K562 (cell line): Measurements from ENCODE around the gene PA2G4. TPM values are rescaled to one million over a fixed set of nuclear protein-coding genes. Genes with fewer than 3 reads are reported as not detected.

Source experiments
- CBX1 ChIP-seq: sonication (generic); IDR thresholded peaks from 2 replicates; pipeline ENCODE4 v1.6.1; 2016; ENCODE audit warnings: antibody characterized with exemption, low read depth, mild to moderate bottlenecking
- HES1 ChIP-seq: fragments of 450-650 bp; IDR thresholded peaks from 2 replicates; pipeline ENCODE4 v1.6.1; 2016; ENCODE audit warnings: low read depth, mild to moderate bottlenecking, moderate library complexity
- HOMEZ ChIP-seq: fragments of 250-450 bp; sonication (Bioruptor Pico); IDR thresholded peaks from 2 replicates; pipeline ENCODE4 v1.4.0; 2020; ENCODE audit warnings: mild to moderate bottlenecking, moderate library complexity
- MED1 ChIP-seq: sonication (generic); formaldehyde crosslinking; IDR thresholded peaks from 2 replicates; pipeline ENCODE4 v1.8.1; 2023; ENCODE audit warnings: missing genetic modification reagents, borderline replicate concordance
- MYC ChIP-seq, 2 experiments: fragments of 250-450 bp in 1 of 2; sonication (Bioruptor Pico) in 1 of 2; IDR thresholded peaks; 2 replicates each; pipeline versions ENCODE4 v1.5.1 to v1.6.1; 2012 to 2021; ENCODE audit warnings: low read depth in 2 of 2, borderline replicate concordance in 1 of 2, improper control_type of control experiment in 1 of 2, low read length in 1 of 2, mild to moderate bottlenecking in 1 of 2, moderate library complexity in 1 of 2
- POLR3A ChIP-seq: IDR thresholded peaks from 2 replicates; pipeline ENCODE4 v1.6.1; 2011; ENCODE audit warnings: borderline replicate concordance, mild to moderate bottlenecking, moderate library complexity; ENCODE audit not compliant: insufficient read length, insufficient read depth; ENCODE audit errors: extremely low read depth
- THRA ChIP-seq: fragments of 450-650 bp; IDR thresholded peaks from 2 replicates; pipeline ENCODE4 v1.6.1; 2017; ENCODE audit warnings: mild to moderate bottlenecking, moderate library complexity
- TOE1 ChIP-seq, 2 experiments: fragments of 450-650 bp in 1 of 2; sonication (generic) in 1 of 2; formaldehyde crosslinking in 1 of 2; IDR thresholded peaks; 2 replicates each; pipeline versions ENCODE4 v1.7.1 to v1.8.0; 2016 to 2022; ENCODE audit warnings: borderline replicate concordance in 2 of 2, mild to moderate bottlenecking in 2 of 2, antibody characterized with exemption in 1 of 2, inconsistent platforms in 1 of 2, low read depth in 1 of 2, missing genetic modification reagents in 1 of 2, moderate library complexity in 1 of 2
- ZNF324 ChIP-seq: fragments of 250-450 bp; sonication (Bioruptor Pico); IDR thresholded peaks from 2 replicates; pipeline ENCODE4 v1.4.0; 2020; ENCODE audit warnings: mild to moderate bottlenecking
- polyA plus RNA-seq, 8 experiments: library from polyadenylated mRNA; depleted of rRNA in 4 of 8; stranded (reverse) in 5 of 8; unstranded in 3 of 8; fragments of >200 nt; fragmentation: Nextera tagmentation in 2 of 8; fragmentation: Illumina TruSeq in 1 of 8; extraction: Ambion mirVana in 2 of 8; extraction: Trizol in 1 of 8; gene quantifications; 2 replicates each; pipeline versions ENCODE4 v1.2.1 to v1.2.3, GENCODE V29; 2011 to 2014; ENCODE audit warnings: inconsistent platforms in 1 of 8, missing spikeins in 1 of 8
- total RNA-seq, 7 experiments: library from RNA; depleted of rRNA in 6 of 7; stranded (reverse); fragments of >200 nt in 6 of 7; fragmentation: Illumina TruSeq in 2 of 7; extraction: Trizol in 2 of 7; gene quantifications; 2 replicates each; pipeline versions ENCODE4 v1.2.1 to v1.2.3, GENCODE V29; 2011 to 2021; ENCODE audit warnings: low replicate concordance in 1 of 7
- TF ChIP-seq, protein P1 (sequence below): fragments of 250-450 bp; sonication (Bioruptor Pico); IDR thresholded peaks from 2 replicates; pipeline ENCODE4 v1.8.0; 2022; ENCODE audit warnings: moderate library complexity, mild to moderate bottlenecking, inconsistent platforms
- TF ChIP-seq, protein P2 (sequence below): fragments of 200-800 bp; sonication (Bioruptor generic); IDR thresholded peaks from 2 replicates; pipeline ENCODE4 v1.6.1; 2017; ENCODE audit warnings: missing genetic modification characterization, missing compliant biosample characterization

Gene PA2G4
- total and polyA plus RNA-seq, 9 of the 15 experiments (the other 6 are each of a cell fraction or from before 2014, with no cell fraction given): 230 to 925 (median 638) TPM

GRCh38 chr12:56129206-56129941, 25.0 kb downstream of the PA2G4 start (continued):
- no peak for TF ChIP-seq THRA
- peak; percentile 86; the same call in 1 of the 2 replicates for TF ChIP-seq CBX1
- TF ChIP-seq HES1: no peak
- TF ChIP-seq TOE1 (IDR thresholded peaks at IDR 0.05; ENCODE audit: borderline replicate concordance): no peak
- no peak for TF ChIP-seq TOE1 (CRISPR knock-in tag; IDR thresholded peaks at IDR 0.05; ENCODE audit: borderline replicate concordance, low read depth)
- no peak for TF ChIP-seq POLR3A
- TF ChIP-seq, protein P1, sequence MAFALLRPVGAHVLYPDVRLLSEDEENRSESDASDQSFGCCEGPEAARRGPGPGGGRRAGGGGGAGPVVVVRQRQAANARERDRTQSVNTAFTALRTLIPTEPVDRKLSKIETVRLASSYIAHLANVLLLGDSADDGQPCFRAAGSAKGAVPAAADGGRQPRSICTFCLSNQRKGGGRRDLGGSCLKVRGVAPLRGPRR (CRISPR knock-in tag): no peak
- 0 out of 2 replicates have a peak, but pooled peaks have one; percentile 30 for TF ChIP-seq HOMEZ (CRISPR knock-in tag)
- TF ChIP-seq MYC (IDR thresholded peaks at IDR 0.05; ENCODE audit: low read depth, low read length): peak; percentile 57; the same call in 1 of the 2 replicates
- TF ChIP-seq MYC (CRISPR knock-in tag; IDR thresholded peaks at IDR 0.05; ENCODE audit: borderline replicate concordance, low read depth): no peak
- TF ChIP-seq MED1: no peak
- TF ChIP-seq ZNF324 (CRISPR knock-in tag): no peak
- TF ChIP-seq, protein P2, sequence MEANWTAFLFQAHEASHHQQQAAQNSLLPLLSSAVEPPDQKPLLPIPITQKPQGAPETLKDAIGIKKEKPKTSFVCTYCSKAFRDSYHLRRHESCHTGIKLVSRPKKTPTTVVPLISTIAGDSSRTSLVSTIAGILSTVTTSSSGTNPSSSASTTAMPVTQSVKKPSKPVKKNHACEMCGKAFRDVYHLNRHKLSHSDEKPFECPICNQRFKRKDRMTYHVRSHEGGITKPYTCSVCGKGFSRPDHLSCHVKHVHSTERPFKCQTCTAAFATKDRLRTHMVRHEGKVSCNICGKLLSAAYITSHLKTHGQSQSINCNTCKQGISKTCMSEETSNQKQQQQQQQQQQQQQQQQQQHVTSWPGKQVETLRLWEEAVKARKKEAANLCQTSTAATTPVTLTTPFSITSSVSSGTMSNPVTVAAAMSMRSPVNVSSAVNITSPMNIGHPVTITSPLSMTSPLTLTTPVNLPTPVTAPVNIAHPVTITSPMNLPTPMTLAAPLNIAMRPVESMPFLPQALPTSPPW (CRISPR knock-in tag): peak; percentile 85
